ENCODE results near the gene ZNF182. TPM values are rescaled to one million over a fixed set of nuclear protein-coding genes. Genes with fewer than 3 reads are reported as not detected.
"Not testable (repeated sequence)": the region's sequence is repeated elsewhere in the genome, so short reads cannot be mapped to it uniquely, and the experiment has no call there.

ZNF182 gene
- total and polyA plus RNA-seq, 2 experiments from 2014 or later = 1.6 to 2.6 TPM

DNA sequence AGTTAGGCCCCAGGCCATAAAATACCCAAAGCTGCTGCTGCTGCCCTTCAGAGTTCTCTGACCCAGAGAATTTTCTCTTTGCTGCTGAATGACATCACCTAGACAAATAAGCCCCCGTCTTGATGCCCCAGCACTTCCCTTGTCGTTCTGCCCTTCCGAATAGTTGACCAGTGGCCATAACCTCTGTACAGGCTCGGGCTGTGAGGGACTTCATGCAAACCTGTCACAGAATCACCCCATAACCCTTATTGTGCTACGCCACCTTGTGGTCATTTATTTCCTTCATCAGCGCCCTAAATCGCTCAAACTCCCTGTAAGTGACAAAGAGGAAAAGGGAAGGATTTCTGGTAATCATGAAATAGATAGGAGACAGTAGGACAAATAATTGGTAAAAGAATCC lies 21.8 kb upstream of the ZNF182 start:
- no peaks in the 10 kb centered on the region for H4K20me1 ChIP-seq (ENCODE audit: insufficient read depth)
- in situ Hi-C loops (cut with MboI) = loop anchor here (25.0 kb wide), 1 partner anchor 488 kb away; no protein-coding TSS in a partner anchor
- H3K36me3 ChIP-seq (ENCODE audit: low read depth) = no peaks in the 10 kb centered on the region
- no peak overlapping the region for H3K4me3 ChIP-seq
- no peak overlapping the region for H2AFZ ChIP-seq
- H3K9me2 ChIP-seq (ENCODE audit: insufficient read depth) = no peaks in the 10 kb centered on the region
- no peaks in the 10 kb centered on the region for H3K4me1 ChIP-seq (ENCODE audit: insufficient read depth)
- TF ChIP-seq EZH2 (IDR thresholded peaks at IDR 0.05; ENCODE audit: insufficient read depth, poor library complexity, severe bottlenecking) = no peak
- no peaks in the 10 kb centered on the region for H3K79me2 ChIP-seq (ENCODE audit: insufficient read depth)
- no peak overlapping the region for H3K9ac ChIP-seq
- WGBS, 2 experiments (ENCODE audit: low coverage in 1 of 2, low lambda C conversion rate in 2 of 2, missing lambda C conversion rate in 2 of 2) = 2 to 6% methylated on average over 7 of the region's 7 CpGs
- no peaks in the 10 kb centered on the region for H3F3A ChIP-seq (ENCODE audit: insufficient read depth)
- H3K9me3 ChIP-seq (ENCODE audit: low read depth) = no peaks in the 10 kb centered on the region
- peak; percentile 62 for DNase-seq
- no peak overlapping the region for H3K27ac ChIP-seq
- no peak overlapping the region for H3K4me2 ChIP-seq (ENCODE audit: unreplicated experiment)
- H3K27me3 ChIP-seq (replicated peaks; ENCODE audit: insufficient read depth) = no peaks in the 10 kb centered on the region

- H3K79me2 ChIP-seq (ENCODE audit: insufficient read depth) = no peaks in the 10 kb centered on the region
- no peaks in the 10 kb centered on the region for H3K9me3 ChIP-seq (ENCODE audit: low read depth)
- WGBS, 2 experiments (ENCODE audit: low coverage in 1 of 2, low lambda C conversion rate in 2 of 2, missing lambda C conversion rate in 2 of 2) = 63 to 82% methylated on average over 3 of the region's 3 CpGs
- no peaks in the 10 kb centered on the region for H3K27me3 ChIP-seq (replicated peaks; ENCODE audit: insufficient read depth)
- H3K4me1 ChIP-seq (ENCODE audit: insufficient read depth) = no peaks in the 10 kb centered on the region
- no peaks in the 10 kb centered on the region for H4K20me1 ChIP-seq (ENCODE audit: insufficient read depth)
- H3K9ac ChIP-seq = no peak overlapping the region
- TF ChIP-seq EZH2 (IDR thresholded peaks at IDR 0.05; ENCODE audit: insufficient read depth, poor library complexity, severe bottlenecking) = no peak
- no peak for TF ChIP-seq EZH2phosphoT487 (IDR thresholded peaks at IDR 0.05; ENCODE audit: insufficient read depth, low read depth)
- H3K4me3 ChIP-seq = no peak overlapping the region
- no peak overlapping the region for H2AFZ ChIP-seq
- in situ Hi-C loops (cut with MboI) = no loop called here
- H3K36me3 ChIP-seq (ENCODE audit: low read depth) = no peaks in the 10 kb centered on the region
- H3K27ac ChIP-seq = no peak overlapping the region
- no peaks in the 10 kb centered on the region for H3K9me2 ChIP-seq (ENCODE audit: insufficient read depth)
- no peaks in the 10 kb centered on the region for H3F3A ChIP-seq (ENCODE audit: insufficient read depth)
- DNase-seq = peak; percentile 26
- no peak overlapping the region for H3K4me2 ChIP-seq (ENCODE audit: unreplicated experiment)
Measured at GRCh38 chrX:48022738-48023137, 18.9 kb upstream of the ZNF182 start.

DNA sequence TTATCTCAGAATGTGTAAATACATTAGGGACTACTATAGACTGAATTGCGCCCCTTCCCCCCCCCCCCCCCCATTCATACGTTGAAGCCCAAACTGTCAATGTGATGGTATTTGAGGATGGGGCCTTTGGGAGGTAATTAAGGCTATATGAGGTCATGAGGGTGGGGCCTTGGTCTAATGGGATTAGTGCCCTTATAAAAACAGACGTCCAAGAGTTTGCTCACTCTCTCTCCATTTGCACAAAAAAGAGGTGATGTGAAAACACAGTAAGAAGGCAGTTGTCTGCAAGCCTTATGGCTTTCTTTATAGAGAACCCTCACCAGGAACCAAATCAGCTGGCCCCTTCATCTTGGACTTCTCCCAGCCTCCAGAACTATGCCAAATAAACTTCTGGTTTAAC lies 18.3 kb upstream of the ZNF182 start:
- H3K4me2 ChIP-seq (ENCODE audit: unreplicated experiment) = peak overlapping the region; percentile 88
- peak overlapping the region; percentile 97; the same call in 1 of the 2 replicates for H3K9ac ChIP-seq
- no peaks in the 10 kb centered on the region for H3K79me2 ChIP-seq (ENCODE audit: insufficient read depth)
- H3K4me3 ChIP-seq = peak overlapping the region; percentile 82; the same call in 1 of the 2 replicates
- H3K9me2 ChIP-seq (ENCODE audit: insufficient read depth) = no peaks in the 10 kb centered on the region
- no peaks in the 10 kb centered on the region for H3K9me3 ChIP-seq (ENCODE audit: low read depth)
- H2AFZ ChIP-seq = peak overlapping the region; percentile 98; the same call in 1 of the 2 replicates
- in situ Hi-C loops (cut with MboI) = no loop called here
- H3F3A ChIP-seq (ENCODE audit: insufficient read depth) = no peaks in the 10 kb centered on the region
- 39 to 67% methylated on average over 2 to 3 of the region's 3 CpGs for WGBS, 2 experiments (ENCODE audit: low coverage in 1 of 2, low lambda C conversion rate in 2 of 2, missing lambda C conversion rate in 2 of 2)
- H3K36me3 ChIP-seq (ENCODE audit: low read depth) = no peaks in the 10 kb centered on the region
- no peaks in the 10 kb centered on the region for H4K20me1 ChIP-seq (ENCODE audit: insufficient read depth)
- H3K27ac ChIP-seq = no peak overlapping the region
- no peaks in the 10 kb centered on the region for H3K27me3 ChIP-seq (replicated peaks; ENCODE audit: insufficient read depth)
- no peaks in the 10 kb centered on the region for H3K4me1 ChIP-seq (ENCODE audit: insufficient read depth)
- no peak for TF ChIP-seq EZH2 (IDR thresholded peaks at IDR 0.05; ENCODE audit: insufficient read depth, poor library complexity, severe bottlenecking)
- TF ChIP-seq EZH2phosphoT487 (IDR thresholded peaks at IDR 0.05; ENCODE audit: insufficient read depth, low read depth) = no peak
- DNase-seq = no peak

GRCh38 chrX:48021026-48021900 lies 17.5 kb upstream of the ZNF182 start:
- no peaks in the 10 kb centered on the region for H3K79me2 ChIP-seq (ENCODE audit: insufficient read depth)
- peak; percentile 71 for DNase-seq
- TF ChIP-seq EZH2phosphoT487 (IDR thresholded peaks at IDR 0.05; ENCODE audit: insufficient read depth, low read depth) = no peak
- TF ChIP-seq EZH2 (IDR thresholded peaks at IDR 0.05; ENCODE audit: insufficient read depth, poor library complexity, severe bottlenecking) = no peak
- H3K4me2 ChIP-seq (ENCODE audit: unreplicated experiment) = peak overlapping the region; percentile 88
- peak overlapping the region; percentile 98 for H2AFZ ChIP-seq
- peak overlapping the region; percentile 82 for H3K4me3 ChIP-seq
- no peaks in the 10 kb centered on the region for H3F3A ChIP-seq (ENCODE audit: insufficient read depth)
- H3K9me2 ChIP-seq (ENCODE audit: insufficient read depth) = no peaks in the 10 kb centered on the region
- WGBS, 2 experiments (ENCODE audit: low coverage in 1 of 2, low lambda C conversion rate in 2 of 2, missing lambda C conversion rate in 2 of 2) = 1 to 2% methylated on average over 27 to 30 of the region's 30 CpGs
- no peaks in the 10 kb centered on the region for H3K4me1 ChIP-seq (ENCODE audit: insufficient read depth)
- no peaks in the 10 kb centered on the region for H4K20me1 ChIP-seq (ENCODE audit: insufficient read depth)
- H3K9ac ChIP-seq = peak overlapping the region; percentile 97
- H3K36me3 ChIP-seq (ENCODE audit: low read depth) = no peaks in the 10 kb centered on the region
- H3K27ac ChIP-seq = peak overlapping the region; percentile 81
- no peaks in the 10 kb centered on the region for H3K9me3 ChIP-seq (ENCODE audit: low read depth)
- in situ Hi-C loops (cut with MboI) = no loop called here
- no peaks in the 10 kb centered on the region for H3K27me3 ChIP-seq (replicated peaks; ENCODE audit: insufficient read depth)

DNA sequence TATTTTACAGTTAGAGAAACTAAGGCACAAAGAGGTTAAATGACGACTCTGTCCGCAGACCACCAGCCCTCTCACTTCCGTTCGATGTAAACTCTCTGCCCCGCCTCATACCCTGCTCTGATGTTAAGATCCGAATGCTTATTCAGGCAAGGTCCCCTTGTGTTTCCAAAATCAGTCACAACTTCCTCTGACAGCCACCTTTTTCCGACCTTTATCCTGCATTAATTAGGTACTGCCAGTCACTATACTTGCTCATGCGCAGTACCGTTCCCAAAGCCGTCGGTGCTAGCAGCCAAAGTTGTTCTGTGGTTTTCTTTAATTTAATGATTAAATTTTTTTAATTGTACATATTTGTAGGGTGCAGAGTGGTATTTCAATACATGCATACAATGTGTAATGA lies 16.7 kb upstream of the ZNF182 start:
- H3K79me2 ChIP-seq (ENCODE audit: insufficient read depth); DNase-seq; H3K9me3 ChIP-seq (ENCODE audit: low read depth); H3K4me1 ChIP-seq (ENCODE audit: insufficient read depth); H3F3A ChIP-seq (ENCODE audit: insufficient read depth); in situ Hi-C loops (cut with MboI); H3K36me3 ChIP-seq (ENCODE audit: low read depth); H4K20me1 ChIP-seq (ENCODE audit: insufficient read depth); H3K9me2 ChIP-seq (ENCODE audit: insufficient read depth); H3K27me3 ChIP-seq (replicated peaks; ENCODE audit: insufficient read depth): not testable (repeated sequence)
- Histone ChIP-seq H3K9ac (peak overlapping the region; percentile 97; the same call in 1 of the 2 replicates), H2AFZ (peak overlapping the region; percentile 98), H3K27ac (0 out of 2 replicates have a peak overlapping the region, but pooled peaks have one; percentile 81), H3K4me3 (peak overlapping the region; percentile 82), H3K4me2 (ENCODE audit: unreplicated experiment) (peak overlapping the region; percentile 88)
- 9 to 13% methylated on average over 9 to 11 of the region's 11 CpGs for WGBS, 2 experiments (ENCODE audit: low coverage in 1 of 2, low lambda C conversion rate in 2 of 2, missing lambda C conversion rate in 2 of 2)

DNA sequence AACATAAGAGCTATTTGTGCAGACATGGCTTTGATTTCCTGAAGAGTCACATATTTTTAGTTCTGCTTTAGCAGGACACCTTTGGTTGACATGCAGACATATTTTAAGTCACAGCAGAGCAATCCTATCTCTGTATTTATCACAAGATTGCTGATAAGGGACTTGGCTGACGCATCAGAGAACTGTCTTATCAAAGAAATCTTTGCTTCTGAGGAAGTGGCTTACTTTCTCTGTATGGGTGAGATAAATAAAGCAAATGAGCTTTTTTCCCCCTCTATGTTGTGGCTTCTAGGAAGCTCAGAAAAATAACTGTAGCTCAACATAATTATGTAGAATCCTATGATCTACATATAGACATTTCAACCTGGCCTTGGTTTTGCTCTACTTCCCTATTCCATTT lies 16.1 kb upstream of the ZNF182 start:
- H3K4me2 ChIP-seq (ENCODE audit: unreplicated experiment); H3F3A ChIP-seq (ENCODE audit: insufficient read depth); H4K20me1 ChIP-seq (ENCODE audit: insufficient read depth); H3K27ac ChIP-seq; H3K36me3 ChIP-seq (ENCODE audit: low read depth); H3K9me2 ChIP-seq (ENCODE audit: insufficient read depth); DNase-seq; in situ Hi-C loops (cut with MboI); H2AFZ ChIP-seq; H3K27me3 ChIP-seq (replicated peaks; ENCODE audit: insufficient read depth); H3K9ac ChIP-seq; H3K9me3 ChIP-seq (ENCODE audit: low read depth); H3K4me3 ChIP-seq; H3K79me2 ChIP-seq (ENCODE audit: insufficient read depth); H3K4me1 ChIP-seq (ENCODE audit: insufficient read depth): not testable (repeated sequence)
- WGBS, 2 experiments (ENCODE audit: low coverage in 1 of 2, low lambda C conversion rate in 2 of 2, missing lambda C conversion rate in 2 of 2) = no CpG with 5 or more reads among the region's 1 CpG
